Liver (tissue), 9 donors: Measurements from ENCODE around the gene CATSPER1. TPM values are rescaled to one million over a fixed set of nuclear protein-coding genes. Genes with fewer than 3 reads are reported as not detected.

Experiments
- DNase-seq: peaks from one replicate; pipeline ENCODE4 v3.0.0-alpha.2; 2017; ENCODE audit warnings: low spot score
- H3K27ac ChIP-seq, 2 donors: one replicate each; pipeline ENCODE4 v1.7.0; 2013; ENCODE audit warnings: inconsistent platforms in 2 of 2, low read length in 2 of 2, control low read depth in 1 of 2, low read depth in 1 of 2, mild to moderate bottlenecking in 1 of 2
- H3K27me3 ChIP-seq, 4 donors: one replicate each; pipeline versions ENCODE4 v1.6.1 to v1.7.0; 2013; ENCODE audit warnings: low read length in 3 of 4, inconsistent platforms in 1 of 4, mild to moderate bottlenecking in 1 of 4, moderate library complexity in 1 of 4; ENCODE audit not compliant: control insufficient read depth in 4 of 4, insufficient read depth in 4 of 4
- H3K36me3 ChIP-seq, 4 donors: one replicate each; pipeline versions ENCODE4 v1.6.1 to v1.7.0; 2013; ENCODE audit warnings: low read length in 3 of 4, mild to moderate bottlenecking in 3 of 4, low read depth in 1 of 4, moderate library complexity in 1 of 4; ENCODE audit not compliant: control insufficient read depth in 4 of 4, insufficient read depth in 3 of 4
- H3K4me1 ChIP-seq, 4 donors: one replicate each; pipeline versions ENCODE4 v1.6.1 to v1.7.0; 2013; ENCODE audit warnings: low read length in 3 of 4, mild to moderate bottlenecking in 3 of 4, moderate library complexity in 1 of 4; ENCODE audit not compliant: control insufficient read depth in 4 of 4, insufficient read depth in 4 of 4
- H3K4me3 ChIP-seq, 3 donors: one replicate each; pipeline versions ENCODE4 v1.6.1 to v1.7.0; 2013; ENCODE audit warnings: low read length in 3 of 3, control low read depth in 1 of 3, low read depth in 1 of 3, mild to moderate bottlenecking in 1 of 3
- H3K9ac ChIP-seq, 2 donors: one replicate each; pipeline ENCODE4 v1.7.0; 2013; ENCODE audit warnings: low read length in 2 of 2, mild to moderate bottlenecking in 2 of 2, moderate library complexity in 2 of 2, control low read depth in 1 of 2, low read depth in 1 of 2
- H3K9me3 ChIP-seq, 4 donors: one replicate each; pipeline versions ENCODE4 v1.6.1 to v1.7.0; 2013; ENCODE audit warnings: low read length in 3 of 4; ENCODE audit not compliant: control insufficient read depth in 4 of 4
- ATF3 ChIP-seq: IDR thresholded peaks from 2 replicates; pipeline ENCODE4 v1.6.1; 2016; ENCODE audit warnings: antibody characterized with exemption
- CTCF ChIP-seq: fragments of 150-350 bp; IDR thresholded peaks from 2 replicates; pipeline ENCODE4 v1.5.1; 2017; ENCODE audit warnings: improper control_type of control experiment, low read depth, low read length; ENCODE audit not compliant: missing input control
- EGR1 ChIP-seq, 2 donors: IDR thresholded peaks; 2 replicates each; pipeline ENCODE4 v1.6.1; 2016 to 2018; ENCODE audit warnings: antibody characterized with exemption in 2 of 2, low read depth in 2 of 2
- FOXA2 ChIP-seq: IDR thresholded peaks from 2 replicates; pipeline ENCODE4 v1.6.1; 2016; ENCODE audit warnings: antibody characterized with exemption
- GABPA ChIP-seq, 2 donors: IDR thresholded peaks in 1 of 2; conservative IDR thresholded peaks in 1 of 2; 2 replicates each; pipeline ENCODE4 v1.6.1; 2016; ENCODE audit warnings: antibody characterized with exemption in 2 of 2, mild to moderate bottlenecking in 1 of 2, moderate library complexity in 1 of 2
- HNF4A ChIP-seq, 2 donors: conservative IDR thresholded peaks; 2 replicates each; pipeline ENCODE4 v1.6.1; 2016; ENCODE audit warnings: antibody characterized with exemption in 2 of 2, mild to moderate bottlenecking in 2 of 2
- HNF4G ChIP-seq: IDR thresholded peaks from 2 replicates; pipeline ENCODE4 v1.6.1; 2016; ENCODE audit warnings: antibody characterized with exemption
- JUND ChIP-seq, 2 donors: IDR thresholded peaks; 2 replicates each; pipeline ENCODE4 v1.6.1; 2016; ENCODE audit warnings: antibody characterized with exemption in 2 of 2
- NR2F2 ChIP-seq: IDR thresholded peaks from 2 replicates; pipeline ENCODE4 v1.6.1; 2016; ENCODE audit warnings: antibody characterized with exemption
- RAD21 ChIP-seq, 2 donors: IDR thresholded peaks; 2 replicates each; pipeline ENCODE4 v1.6.1; 2016; ENCODE audit warnings: antibody characterized with exemption in 2 of 2, mild to moderate bottlenecking in 2 of 2
- RXRA ChIP-seq, 2 donors: IDR thresholded peaks; 2 replicates each; pipeline ENCODE4 v1.6.1; 2017 to 2018; ENCODE audit warnings: antibody characterized with exemption in 2 of 2, mild to moderate bottlenecking in 1 of 2
- SP1 ChIP-seq: IDR thresholded peaks from 2 replicates; pipeline ENCODE4 v1.6.1; 2018; ENCODE audit warnings: antibody characterized with exemption, mild to moderate bottlenecking
- TAF1 ChIP-seq: conservative IDR thresholded peaks from 2 replicates; pipeline ENCODE4 v1.6.1; 2016; ENCODE audit warnings: antibody characterized with exemption, mild to moderate bottlenecking
- YY1 ChIP-seq: IDR thresholded peaks from 2 replicates; pipeline ENCODE4 v1.6.1; 2016; ENCODE audit warnings: antibody characterized with exemption, mild to moderate bottlenecking
- WGBS: extraction: QIAGEN DNeasy Blood & Tissue Kit; methylation state at CpG from one replicate; pipeline ENCODE4 v1.1.7; 2013; 5-methylcytosine and 5-hydroxymethylcytosine counted together
- polyA plus RNA-seq, 2 donors: library from polyadenylated mRNA; stranded (reverse) in 1 of 2; unstranded in 1 of 2; fragments of 200-250 nt in 1 of 2; fragments of >200 nt in 1 of 2; fragmentation: Nextera tagmentation in 1 of 2; extraction: Ambion mirVana in 1 of 2; gene quantifications; one replicate each; pipeline versions ENCODE4 v1.2.1 to v1.2.3, GENCODE V29; 2013 to 2015
- total RNA-seq, 2 donors: library from RNA; depleted of rRNA; stranded (reverse); fragments of >200 nt; gene quantifications; one replicate each; pipeline ENCODE4 v1.2.3, GENCODE V29; 2014
- TF ChIP-seq, protein P1 (sequence below): IDR thresholded peaks from 2 replicates; pipeline ENCODE4 v1.6.1; 2016; ENCODE audit warnings: antibody characterized with exemption
- TF ChIP-seq, protein P2 (sequence below): IDR thresholded peaks from 2 replicates; pipeline ENCODE4 v1.6.1; 2016; ENCODE audit warnings: antibody characterized with exemption, mild to moderate bottlenecking
- TF ChIP-seq, protein P3 (sequence below): IDR thresholded peaks from 2 replicates; pipeline ENCODE4 v1.6.1; 2016; ENCODE audit warnings: antibody characterized with exemption
- donor health status: healthy.
- donor health status: healthy.
- donor health status: healthy.
- donor health status: healthy.
- donor health status: healthy.

The CATSPER1 gene
- total and polyA plus RNA-seq, 4 donors: 0.17 TPM; not detected in 3

DNA sequence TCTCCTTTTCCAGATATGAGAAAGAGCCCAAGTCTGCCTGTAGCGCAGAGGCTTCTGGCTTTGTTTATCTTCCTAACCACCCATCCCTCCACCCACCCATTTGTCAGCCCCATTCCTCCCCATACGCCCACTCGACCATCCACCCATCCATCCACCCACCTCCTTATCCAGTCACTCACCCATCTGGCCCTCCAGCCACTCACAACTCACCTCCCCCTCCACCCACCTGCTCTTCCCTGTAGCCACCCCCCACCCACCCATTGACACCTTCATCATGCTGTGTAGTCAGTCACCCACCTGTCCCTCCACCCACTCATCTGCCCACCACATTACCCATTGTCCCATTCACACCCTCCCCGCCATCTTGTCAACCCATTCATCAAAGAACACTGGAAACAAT, 9.0 kb downstream of the CATSPER1 start:
- WGBS: 86% methylated on average over 4 of the region's 4 CpGs
- TF ChIP-seq NR2F2: no peak
- TF ChIP-seq EGR1 (IDR thresholded peaks at IDR 0.05; ENCODE audit: low read depth in 2 of 2): no peak
- TF ChIP-seq GABPA (IDR thresholded peaks at IDR 0.05 in 1 of 2, conservative IDR thresholded peaks at IDR 0.05 in 1 of 2): no peak
- no peak for TF ChIP-seq HNF4A (conservative IDR thresholded peaks at IDR 0.05)
- TF ChIP-seq JUND (IDR thresholded peaks at IDR 0.05): no peak
- TF ChIP-seq HNF4G: no peak
- TF ChIP-seq TAF1: no peak
- no peak for TF ChIP-seq RXRA (IDR thresholded peaks at IDR 0.05)
- TF ChIP-seq FOXA2: no peak
- TF ChIP-seq YY1: no peak
- no peak for TF ChIP-seq SP1
- no peak for TF ChIP-seq ATF3
- no peak for TF ChIP-seq RAD21 (IDR thresholded peaks at IDR 0.05)
- TF ChIP-seq, protein P1, sequence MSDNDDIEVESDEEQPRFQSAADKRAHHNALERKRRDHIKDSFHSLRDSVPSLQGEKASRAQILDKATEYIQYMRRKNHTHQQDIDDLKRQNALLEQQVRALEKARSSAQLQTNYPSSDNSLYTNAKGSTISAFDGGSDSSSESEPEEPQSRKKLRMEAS: no peak
- no peak for TF ChIP-seq CTCF
- TF ChIP-seq, protein P2, sequence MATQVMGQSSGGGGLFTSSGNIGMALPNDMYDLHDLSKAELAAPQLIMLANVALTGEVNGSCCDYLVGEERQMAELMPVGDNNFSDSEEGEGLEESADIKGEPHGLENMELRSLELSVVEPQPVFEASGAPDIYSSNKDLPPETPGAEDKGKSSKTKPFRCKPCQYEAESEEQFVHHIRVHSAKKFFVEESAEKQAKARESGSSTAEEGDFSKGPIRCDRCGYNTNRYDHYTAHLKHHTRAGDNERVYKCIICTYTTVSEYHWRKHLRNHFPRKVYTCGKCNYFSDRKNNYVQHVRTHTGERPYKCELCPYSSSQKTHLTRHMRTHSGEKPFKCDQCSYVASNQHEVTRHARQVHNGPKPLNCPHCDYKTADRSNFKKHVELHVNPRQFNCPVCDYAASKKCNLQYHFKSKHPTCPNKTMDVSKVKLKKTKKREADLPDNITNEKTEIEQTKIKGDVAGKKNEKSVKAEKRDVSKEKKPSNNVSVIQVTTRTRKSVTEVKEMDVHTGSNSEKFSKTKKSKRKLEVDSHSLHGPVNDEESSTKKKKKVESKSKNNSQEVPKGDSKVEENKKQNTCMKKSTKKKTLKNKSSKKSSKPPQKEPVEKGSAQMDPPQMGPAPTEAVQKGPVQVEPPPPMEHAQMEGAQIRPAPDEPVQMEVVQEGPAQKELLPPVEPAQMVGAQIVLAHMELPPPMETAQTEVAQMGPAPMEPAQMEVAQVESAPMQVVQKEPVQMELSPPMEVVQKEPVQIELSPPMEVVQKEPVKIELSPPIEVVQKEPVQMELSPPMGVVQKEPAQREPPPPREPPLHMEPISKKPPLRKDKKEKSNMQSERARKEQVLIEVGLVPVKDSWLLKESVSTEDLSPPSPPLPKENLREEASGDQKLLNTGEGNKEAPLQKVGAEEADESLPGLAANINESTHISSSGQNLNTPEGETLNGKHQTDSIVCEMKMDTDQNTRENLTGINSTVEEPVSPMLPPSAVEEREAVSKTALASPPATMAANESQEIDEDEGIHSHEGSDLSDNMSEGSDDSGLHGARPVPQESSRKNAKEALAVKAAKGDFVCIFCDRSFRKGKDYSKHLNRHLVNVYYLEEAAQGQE: no peak
- TF ChIP-seq, protein P3, sequence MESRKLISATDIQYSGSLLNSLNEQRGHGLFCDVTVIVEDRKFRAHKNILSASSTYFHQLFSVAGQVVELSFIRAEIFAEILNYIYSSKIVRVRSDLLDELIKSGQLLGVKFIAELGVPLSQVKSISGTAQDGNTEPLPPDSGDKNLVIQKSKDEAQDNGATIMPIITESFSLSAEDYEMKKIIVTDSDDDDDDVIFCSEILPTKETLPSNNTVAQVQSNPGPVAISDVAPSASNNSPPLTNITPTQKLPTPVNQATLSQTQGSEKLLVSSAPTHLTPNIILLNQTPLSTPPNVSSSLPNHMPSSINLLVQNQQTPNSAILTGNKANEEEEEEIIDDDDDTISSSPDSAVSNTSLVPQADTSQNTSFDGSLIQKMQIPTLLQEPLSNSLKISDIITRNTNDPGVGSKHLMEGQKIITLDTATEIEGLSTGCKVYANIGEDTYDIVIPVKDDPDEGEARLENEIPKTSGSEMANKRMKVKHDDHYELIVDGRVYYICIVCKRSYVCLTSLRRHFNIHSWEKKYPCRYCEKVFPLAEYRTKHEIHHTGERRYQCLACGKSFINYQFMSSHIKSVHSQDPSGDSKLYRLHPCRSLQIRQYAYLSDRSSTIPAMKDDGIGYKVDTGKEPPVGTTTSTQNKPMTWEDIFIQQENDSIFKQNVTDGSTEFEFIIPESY: no peak
- Histone ChIP-seq H3K27ac (no peak overlapping the region), H3K4me1 (peaks cover 0 to 6% (median 1%) of the 10 kb centered on the region in 4 donors), H3K36me3 (no peaks in the 10 kb centered on the region), H3K9me3 (no peaks in the 10 kb centered on the region), H3K9ac (no peak overlapping the region), H3K4me3 (no peak overlapping the region), H3K27me3 (peaks cover 0 to 9% (median 0%) of the 10 kb centered on the region in 4 donors)
- peak; percentile 48 for DNase-seq
